Astrocyte of the cerebellum (primary cell): Measurements from ENCODE around the gene ZNF628.

Experiments used
- DNase-seq: peaks from one replicate; pipeline ENCODE4 v3.0.0-alpha.2; 2011; ENCODE audit warnings: low read depth
- H3K4me3 ChIP-seq: 2 replicates; pipeline ENCODE4 v1.5.1; 2011; ENCODE audit warnings: mild to moderate bottlenecking, low read depth, low read length, moderate library complexity
- in situ Hi-C: cut with HindIII; loops from 2 replicates; pipeline ENCODE4 v1.10.0; 2017; ENCODE audit warnings: low sequenced_read_pairs
- TF ChIP-seq, protein P1 (sequence below): IDR thresholded peaks from 2 replicates; pipeline ENCODE4 v1.5.1; 2012; ENCODE audit warnings: low read length, low read depth, moderate library complexity, mild to moderate bottlenecking; ENCODE audit errors: missing control alignments

Gene ZNF628

DNA sequence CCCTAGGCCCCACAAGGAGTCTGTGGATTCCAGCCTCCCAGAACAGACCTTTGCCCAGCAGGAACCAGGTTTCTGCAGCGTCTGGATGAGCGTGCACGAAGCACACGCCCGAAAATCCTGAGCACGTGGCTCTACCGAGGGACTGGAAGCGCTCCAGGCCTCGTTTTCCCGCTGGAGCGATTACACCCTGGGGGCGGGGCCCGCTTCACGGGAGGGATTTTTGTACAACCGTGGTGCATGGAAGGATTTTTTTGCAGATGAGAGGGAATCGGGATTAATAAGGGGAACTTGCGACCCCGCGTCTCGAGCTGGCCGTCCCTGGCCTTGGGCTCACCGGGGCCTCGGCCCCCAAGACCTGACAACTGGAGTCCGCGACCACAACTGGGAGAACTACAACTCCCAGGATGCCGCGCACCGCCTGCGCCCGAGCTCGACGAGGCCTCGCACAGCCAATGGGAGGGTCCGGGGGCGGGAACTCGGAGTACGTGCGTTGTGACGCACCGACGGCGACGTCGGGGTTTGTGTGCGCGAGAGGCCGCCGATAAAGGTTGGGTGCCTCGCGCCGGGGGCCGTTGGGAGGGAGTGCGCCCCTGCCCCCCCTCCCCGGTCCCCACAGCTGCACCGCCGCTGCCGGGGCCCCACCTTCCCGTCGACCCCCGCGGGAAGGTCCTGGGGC, at the start of gene ZNF628:
Gene ZNF628, plus strand, starts transcription at position 518 of the 676 bp plus-strand sequence. CDS start 3,294 bp downstream, outside the sequence.
- H3K4me3 ChIP-seq: peak within 1 kb of the TSS; percentile 48
- TF ChIP-seq, protein P1, sequence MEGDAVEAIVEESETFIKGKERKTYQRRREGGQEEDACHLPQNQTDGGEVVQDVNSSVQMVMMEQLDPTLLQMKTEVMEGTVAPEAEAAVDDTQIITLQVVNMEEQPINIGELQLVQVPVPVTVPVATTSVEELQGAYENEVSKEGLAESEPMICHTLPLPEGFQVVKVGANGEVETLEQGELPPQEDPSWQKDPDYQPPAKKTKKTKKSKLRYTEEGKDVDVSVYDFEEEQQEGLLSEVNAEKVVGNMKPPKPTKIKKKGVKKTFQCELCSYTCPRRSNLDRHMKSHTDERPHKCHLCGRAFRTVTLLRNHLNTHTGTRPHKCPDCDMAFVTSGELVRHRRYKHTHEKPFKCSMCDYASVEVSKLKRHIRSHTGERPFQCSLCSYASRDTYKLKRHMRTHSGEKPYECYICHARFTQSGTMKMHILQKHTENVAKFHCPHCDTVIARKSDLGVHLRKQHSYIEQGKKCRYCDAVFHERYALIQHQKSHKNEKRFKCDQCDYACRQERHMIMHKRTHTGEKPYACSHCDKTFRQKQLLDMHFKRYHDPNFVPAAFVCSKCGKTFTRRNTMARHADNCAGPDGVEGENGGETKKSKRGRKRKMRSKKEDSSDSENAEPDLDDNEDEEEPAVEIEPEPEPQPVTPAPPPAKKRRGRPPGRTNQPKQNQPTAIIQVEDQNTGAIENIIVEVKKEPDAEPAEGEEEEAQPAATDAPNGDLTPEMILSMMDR: no peak

DNA sequence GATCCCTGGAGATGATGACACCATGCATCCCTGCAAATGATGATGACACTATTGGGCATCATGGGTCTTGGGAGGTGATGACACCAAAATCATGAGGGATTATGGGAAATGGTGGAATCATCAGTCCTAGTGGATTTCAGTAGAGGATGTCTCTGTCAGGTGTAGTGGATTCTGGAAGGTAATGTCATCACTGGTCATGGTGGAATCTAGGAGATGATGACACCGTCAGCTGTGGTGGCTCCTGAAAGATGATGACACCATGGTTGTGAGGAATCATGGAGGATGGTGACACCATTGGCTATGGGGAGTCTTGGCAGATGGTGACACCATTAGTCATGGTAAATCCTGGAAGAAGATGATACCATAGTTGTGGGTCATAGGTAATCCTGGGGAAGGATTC, 45.2 kb upstream of the ZNF628 start:
- no peak overlapping the region for H3K4me3 ChIP-seq
- TF ChIP-seq, protein P1: no peak
- no peak for DNase-seq
- in situ Hi-C loops: no loop called here

More for the DNA sequence above, at the start of gene ZNF628:
- in situ Hi-C loops: no loop called here
- DNase-seq: peak; percentile 94

GRCh38 chr19:55432241-55432959, 44.0 kb upstream of the ZNF628 start:
- TF ChIP-seq, protein P1: no peak
- no peak for DNase-seq
- in situ Hi-C loops: no loop called here
- H3K4me3 ChIP-seq: no peak overlapping the region

- no peak overlapping the region for H3K4me3 ChIP-seq
- in situ Hi-C loops: no loop called here
- DNase-seq: no peak
- TF ChIP-seq, protein P1: no peak
These were observed 43.1 kb upstream of the ZNF628 start for GRCh38 chr19:55433292-55433691.

GRCh38 chr19:55434356-55434919, 42.0 kb upstream of the ZNF628 start:
- TF ChIP-seq, protein P1: no peak
- H3K4me3 ChIP-seq: no peak overlapping the region
- in situ Hi-C loops: no loop called here
- no peak for DNase-seq

DNA sequence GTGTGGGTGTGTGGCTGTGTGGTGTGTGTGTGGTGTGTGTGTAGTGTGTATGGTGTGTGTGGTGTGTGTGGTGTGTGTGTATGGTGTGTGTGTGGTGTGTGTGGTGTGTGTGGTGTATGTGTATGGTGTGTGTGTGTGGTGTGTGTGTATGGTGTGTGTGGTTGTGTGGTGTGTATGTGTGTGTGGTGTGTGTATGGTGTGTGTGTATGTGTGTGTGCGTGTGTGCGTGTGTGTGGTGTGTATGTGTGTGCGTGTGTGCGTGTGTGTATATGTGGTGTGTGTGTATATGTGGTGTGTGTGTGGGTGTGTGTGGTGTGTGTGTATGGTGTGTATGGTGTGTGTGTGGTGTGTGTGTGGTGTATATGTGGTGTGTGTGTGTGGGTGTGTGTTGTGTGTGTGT, 41.4 kb upstream of the ZNF628 start:
- TF ChIP-seq, protein P1: no peak
- in situ Hi-C loops: no loop called here
- no peak for DNase-seq
- H3K4me3 ChIP-seq: no peak overlapping the region
